Tibial artery (tissue), 4 donors: ENCODE results near the gene ARRDC3.
A peak's percentile ranks its signal among the peaks of the same experiment; 100 is the strongest.

Source experiments
- DNase-seq, 2 donors: peaks; one replicate each; pipeline ENCODE4 v3.0.0-alpha.2; 2019
- H3K27ac ChIP-seq, 2 donors: fragments of 200-600 bp; sonication (generic) in 1 of 2; 1 replicate in 1 of 2; 2 replicates in 1 of 2; pipeline ENCODE4 v1.5.1; 2018 to 2019; ENCODE audit warnings: mild to moderate bottlenecking in 1 of 2
- H3K27me3 ChIP-seq, 2 donors: fragments of 200-600 bp; sonication (generic) in 1 of 2; one replicate each; pipeline versions ENCODE4 v1.5.1 to v1.6.0; 2016 to 2019
- H3K36me3 ChIP-seq, 3 donors: fragments of 200-600 bp; sonication (generic) in 2 of 3; one replicate each; pipeline ENCODE4 v1.5.1; 2016 to 2019; ENCODE audit warnings: mild to moderate bottlenecking in 2 of 3
- H3K4me1 ChIP-seq, 4 donors: fragments of 200-600 bp; sonication (generic) in 2 of 4; 1 replicate in 3 of 4; 2 replicates in 1 of 4; pipeline ENCODE4 v1.5.1; 2016 to 2019
- H3K4me3 ChIP-seq, 2 donors: fragments of 200-600 bp; sonication (generic) in 1 of 2; 1 replicate in 1 of 2; 2 replicates in 1 of 2; pipeline ENCODE4 v1.5.1; 2018 to 2019; ENCODE audit warnings: mild to moderate bottlenecking in 2 of 2
- H3K9me3 ChIP-seq, 3 donors: fragments of 200-600 bp; sonication (generic) in 1 of 3; one replicate each; pipeline ENCODE4 v1.5.1; 2016 to 2019
- CTCF ChIP-seq, 2 experiments: fragments of 200-600 bp in 1 of 2; fragments of 450-650 bp in 1 of 2; IDR thresholded peaks; one replicate each; pipeline ENCODE4 v1.5.1; 2017 to 2019; ENCODE audit warnings: antibody characterized with exemption in 2 of 2, mild to moderate bottlenecking in 1 of 2, moderate library complexity in 1 of 2
- intact Hi-C: fragments of 100-400 bp; cut with DNase I; formaldehyde crosslinking; loops from one replicate; pipeline ENCODE4 v1.15.0; 2023; ENCODE audit warnings: low total_unique reads

The ARRDC3 gene

GRCh38 chr5:91379914-91380490 lies 3.1 kb downstream of the ARRDC3 start:
- intact Hi-C loops = loop anchor here (2.0 to 10.0 kb wide), 2 partner anchors 99 to 165 kb away; no protein-coding TSS in a partner anchor
- Histone ChIP-seq H3K9me3 (no peaks in the 10 kb centered on the region), H3K27ac (peak overlapping the region; percentile 92 to 93), H3K4me1 (peaks cover 0 to 48% (median 20%) of the 10 kb centered on the region in 4 donors), H3K27me3 (no peaks in the 10 kb centered on the region), H3K4me3 (peak overlapping the region; percentile 58 to 62), H3K36me3 (peaks cover 0 to 5% (median 4%) of the 10 kb centered on the region in 3 donors)
- no peak for TF ChIP-seq CTCF (IDR thresholded peaks at IDR 0.05)
- DNase-seq = peak; percentile 92 to 96

- Histone ChIP-seq H3K27me3 (no peaks in the 10 kb centered on the region), H3K4me3 (peak overlapping the region; percentile 58 to 62), H3K9me3 (no peaks in the 10 kb centered on the region), H3K36me3 (peaks cover 5 to 11% (median 11%) of the 10 kb centered on the region in 3 donors), H3K27ac (peak overlapping the region; percentile 92 to 93), H3K4me1 (peaks cover 0 to 50% (median 20%) of the 10 kb centered on the region in 4 donors)
- DNase-seq = no peak
- TF ChIP-seq CTCF (IDR thresholded peaks at IDR 0.05) = no peak
- intact Hi-C loops = no loop called here
These were observed 3.7 kb downstream of the ARRDC3 start for GRCh38 chr5:91379246-91379913.

GRCh38 chr5:91378752-91379211 lies 4.3 kb downstream of the ARRDC3 start:
- no peak for TF ChIP-seq CTCF (IDR thresholded peaks at IDR 0.05)
- peaks cover 11 to 17% (median 17%) of the 10 kb centered on the region in 3 donors for H3K36me3 ChIP-seq
- no peak for DNase-seq
- H3K9me3 ChIP-seq = no peaks in the 10 kb centered on the region
- no peaks in the 10 kb centered on the region for H3K27me3 ChIP-seq
- H3K4me1 ChIP-seq = peaks cover 0 to 47% (median 19%) of the 10 kb centered on the region in 4 donors
- H3K27ac ChIP-seq = peak overlapping the region; percentile 92 to 93
- H3K4me3 ChIP-seq = peak overlapping the region; percentile 58 to 62
- intact Hi-C loops = no loop called here

- Histone ChIP-seq H3K36me3 (peaks cover 33 to 48% (median 44%) of the 10 kb centered on the region in 3 donors), H3K27me3 (no peaks in the 10 kb centered on the region), H3K4me1 (peaks cover 0 to 68% (median 24%) of the 10 kb centered on the region in 4 donors), H3K9me3 (no peaks in the 10 kb centered on the region), H3K27ac (peak overlapping the region; percentile 5 to 92), H3K4me3 (no peak overlapping the region)
- no peak for TF ChIP-seq CTCF (IDR thresholded peaks at IDR 0.05)
- intact Hi-C loops = no loop called here
- DNase-seq = no peak
These were observed 8.1 kb downstream of the ARRDC3 start for GRCh38 chr5:91374893-91375520.

GRCh38 chr5:91373600-91373999 lies 9.5 kb downstream of the ARRDC3 start:
- TF ChIP-seq CTCF (IDR thresholded peaks at IDR 0.05) = no peak
- Histone ChIP-seq H3K4me3 (no peak overlapping the region), H3K27me3 (no peaks in the 10 kb centered on the region), H3K4me1 (peaks cover 0 to 72% (median 24%) of the 10 kb centered on the region in 4 donors), H3K36me3 (peaks cover 33 to 62% (median 55%) of the 10 kb centered on the region in 3 donors), H3K27ac (peak overlapping the region in 1 of 2 donors; percentile 92), H3K9me3 (no peaks in the 10 kb centered on the region)
- no peak for DNase-seq
- intact Hi-C loops = no loop called here
